Fibroblast of lung (primary cell): Measurements from ENCODE around the gene CACUL1.

Source experiments
- CTCF ChIP-seq, 2 donors: IDR thresholded peaks in 1 of 2; conservative IDR thresholded peaks in 1 of 2; 1 replicate in 1 of 2; 2 replicates in 1 of 2; pipeline ENCODE4 v1.5.1; 2011 to 2012; ENCODE audit warnings: low read length in 2 of 2, control low read depth in 1 of 2, inconsistent platforms in 1 of 2, low read depth in 1 of 2, mild to moderate bottlenecking in 1 of 2
- EZH2 ChIP-seq: IDR thresholded peaks from 2 replicates; pipeline ENCODE4 v1.5.1; 2012; ENCODE audit warnings: low read length, control low read depth, mild to moderate bottlenecking; ENCODE audit errors: missing control alignments

DNA sequence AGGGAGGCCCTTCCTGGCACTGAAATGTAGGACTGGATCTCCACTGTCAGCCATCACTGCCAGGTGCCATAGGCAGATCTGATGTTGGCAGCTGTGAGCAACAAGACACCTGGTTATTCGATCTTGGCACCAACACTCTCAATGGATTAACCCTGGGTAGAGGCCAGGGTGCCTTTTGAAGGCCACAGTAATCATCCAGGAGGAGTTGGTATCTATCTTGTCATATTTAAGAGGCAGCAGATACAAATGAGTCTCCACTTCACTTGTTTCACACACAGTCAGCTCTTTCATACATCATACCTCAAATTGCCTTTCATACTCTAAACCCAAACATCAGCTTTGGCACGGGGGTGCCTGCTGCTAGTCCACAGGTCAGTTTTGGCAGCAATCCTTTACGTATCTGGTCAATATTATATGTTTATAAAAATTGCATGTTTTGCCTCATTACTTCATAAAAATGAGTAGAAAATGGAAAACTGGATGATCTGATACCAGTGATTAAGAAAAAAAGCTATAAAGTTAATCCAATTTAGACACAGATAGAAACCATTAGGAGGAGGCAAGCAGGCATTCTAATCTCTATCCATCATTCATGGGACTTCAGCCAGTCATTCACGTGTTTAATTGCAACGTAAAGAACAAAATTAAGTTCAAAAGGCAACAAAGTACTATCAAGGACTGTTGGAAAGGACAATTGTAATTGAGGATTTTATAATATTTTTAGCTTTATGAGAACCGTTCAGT is 12.7 kb upstream of the CACUL1 start:
- no peak for TF ChIP-seq CTCF (conservative IDR thresholded peaks at IDR 0.05 in 1 of 2, IDR thresholded peaks at IDR 0.05 in 1 of 2; ENCODE audit: low read depth in 1 of 2, low read length in 2 of 2)
- no peak for TF ChIP-seq EZH2
